ENCODE results near the gene MRPS33.
"Not testable (repeated sequence)": the region's sequence is repeated elsewhere in the genome, so short reads cannot be mapped to it uniquely, and the experiment has no call there.

The MRPS33 gene

GRCh38 chr7:140967438-140967837 lies 47.3 kb downstream of the MRPS33 start:
- ChIA-PET CTCF (no interaction called here), POLR2A (no interaction called here)
- TF ChIP-seq CTCF (IDR thresholded peaks at IDR 0.05; ENCODE audit: insufficient read depth, low read length, missing control alignments), result no peak
- DNase-seq (ENCODE audit: low read depth, low spot score), result no peak
- no peak overlapping the region for H3K4me3 ChIP-seq (ENCODE audit: low read depth, low read length)

GRCh38 chr7:140966561-140967233 lies 48.1 kb downstream of the MRPS33 start:
- POLR2A ChIA-PET, result no interaction called here

GRCh38 chr7:140961117-140961516 lies 53.6 kb downstream of the MRPS33 start:
- no peak for DNase-seq (ENCODE audit: low read depth, low spot score)
- POLR2A ChIA-PET, result no interaction called here
- no peak for TF ChIP-seq CTCF (IDR thresholded peaks at IDR 0.05; ENCODE audit: insufficient read depth, low read length, missing control alignments)

More at GRCh38 chr7:140966561-140967233, 48.1 kb downstream of the MRPS33 start:
- CTCF ChIA-PET, result no interaction called here
- H3K4me3 ChIP-seq (ENCODE audit: low read depth, low read length), result no peak overlapping the region
- DNase-seq (ENCODE audit: low read depth, low spot score), result no peak
- no peak for TF ChIP-seq CTCF (IDR thresholded peaks at IDR 0.05; ENCODE audit: insufficient read depth, low read length, missing control alignments)

GRCh38 chr7:140956997-140957396 lies 57.8 kb downstream of the MRPS33 start:
- DNase-seq (ENCODE audit: low read depth, low spot score); POLR2A ChIA-PET; CTCF ChIA-PET; H3K4me3 ChIP-seq (ENCODE audit: low read depth, low read length): not testable (repeated sequence)

More at GRCh38 chr7:140961117-140961516, 53.6 kb downstream of the MRPS33 start:
- CTCF ChIA-PET, result no interaction called here
- H3K4me3 ChIP-seq (ENCODE audit: low read depth, low read length), result no peak overlapping the region
